A549 (cell line): Measurements from ENCODE around the gene NDUFS4.

ENCODE experiments used
- CTCF ChIP-seq: fragments of >200 bp; sonication (Bioruptor Twin); formaldehyde crosslinking; IDR thresholded peaks from 3 replicates; pipeline ENCODE4 v1.5.1; 2016
- E2F6 ChIP-seq: IDR thresholded peaks from 2 replicates; pipeline ENCODE4 v1.6.1; 2012; ENCODE audit warnings: low read depth, borderline replicate concordance
- HOXB13 ChIP-seq: fragments of 250-450 bp; sonication (Bioruptor Pico); IDR thresholded peaks from 2 replicates; pipeline ENCODE4 v1.5.0; 2020; ENCODE audit warnings: low read depth, mild to moderate bottlenecking, moderate library complexity
- PBX3 ChIP-seq: IDR thresholded peaks from 2 replicates; pipeline ENCODE4 v1.6.1; 2012
- RNF2 ChIP-seq: fragments of 200-600 bp; sonication (generic); IDR thresholded peaks from 2 replicates; pipeline ENCODE4 v1.6.1; 2016; ENCODE audit warnings: low read depth, mild to moderate bottlenecking, antibody characterized with exemption, moderate library complexity, borderline replicate concordance

- TF ChIP-seq CTCF (no peak), RNF2 (no peak), HOXB13 (CRISPR knock-in tag) (no peak), PBX3 (no peak), E2F6 (no peak)
Measured at GRCh38 chr5:53604309-53604708, 43.9 kb downstream of the NDUFS4 start.
